Liver (tissue), 9 donors: ENCODE data around the gene TAOK2. TPM values are rescaled to one million over a fixed set of nuclear protein-coding genes. Genes with fewer than 3 reads are reported as not detected.

ENCODE experiments used
- DNase-seq: peaks from one replicate; pipeline ENCODE4 v3.0.0-alpha.2; 2017; ENCODE audit warnings: low spot score
- H3K27ac ChIP-seq, 2 donors: one replicate each; pipeline ENCODE4 v1.7.0; 2013; ENCODE audit warnings: inconsistent platforms in 2 of 2, low read length in 2 of 2, control low read depth in 1 of 2, low read depth in 1 of 2, mild to moderate bottlenecking in 1 of 2
- H3K27me3 ChIP-seq, 4 donors: one replicate each; pipeline versions ENCODE4 v1.6.1 to v1.7.0; 2013; ENCODE audit warnings: low read length in 3 of 4, inconsistent platforms in 1 of 4, mild to moderate bottlenecking in 1 of 4, moderate library complexity in 1 of 4; ENCODE audit not compliant: control insufficient read depth in 4 of 4, insufficient read depth in 4 of 4
- H3K36me3 ChIP-seq, 4 donors: one replicate each; pipeline versions ENCODE4 v1.6.1 to v1.7.0; 2013; ENCODE audit warnings: low read length in 3 of 4, mild to moderate bottlenecking in 3 of 4, low read depth in 1 of 4, moderate library complexity in 1 of 4; ENCODE audit not compliant: control insufficient read depth in 4 of 4, insufficient read depth in 3 of 4
- H3K4me1 ChIP-seq, 4 donors: one replicate each; pipeline versions ENCODE4 v1.6.1 to v1.7.0; 2013; ENCODE audit warnings: low read length in 3 of 4, mild to moderate bottlenecking in 3 of 4, moderate library complexity in 1 of 4; ENCODE audit not compliant: control insufficient read depth in 4 of 4, insufficient read depth in 4 of 4
- H3K4me3 ChIP-seq, 3 donors: one replicate each; pipeline versions ENCODE4 v1.6.1 to v1.7.0; 2013; ENCODE audit warnings: low read length in 3 of 3, control low read depth in 1 of 3, low read depth in 1 of 3, mild to moderate bottlenecking in 1 of 3
- H3K9ac ChIP-seq, 2 donors: one replicate each; pipeline ENCODE4 v1.7.0; 2013; ENCODE audit warnings: low read length in 2 of 2, mild to moderate bottlenecking in 2 of 2, moderate library complexity in 2 of 2, control low read depth in 1 of 2, low read depth in 1 of 2
- H3K9me3 ChIP-seq, 4 donors: one replicate each; pipeline versions ENCODE4 v1.6.1 to v1.7.0; 2013; ENCODE audit warnings: low read length in 3 of 4; ENCODE audit not compliant: control insufficient read depth in 4 of 4
- ATF3 ChIP-seq: IDR thresholded peaks from 2 replicates; pipeline ENCODE4 v1.6.1; 2016; ENCODE audit warnings: antibody characterized with exemption
- CTCF ChIP-seq: fragments of 150-350 bp; IDR thresholded peaks from 2 replicates; pipeline ENCODE4 v1.5.1; 2017; ENCODE audit warnings: improper control_type of control experiment, low read depth, low read length; ENCODE audit not compliant: missing input control
- EGR1 ChIP-seq, 2 donors: IDR thresholded peaks; 2 replicates each; pipeline ENCODE4 v1.6.1; 2016 to 2018; ENCODE audit warnings: antibody characterized with exemption in 2 of 2, low read depth in 2 of 2
- FOXA1 ChIP-seq: IDR thresholded peaks from 2 replicates; pipeline ENCODE4 v1.6.1; 2016; ENCODE audit warnings: antibody characterized with exemption
- FOXA2 ChIP-seq: IDR thresholded peaks from 2 replicates; pipeline ENCODE4 v1.6.1; 2016; ENCODE audit warnings: antibody characterized with exemption
- GABPA ChIP-seq, 2 donors: IDR thresholded peaks in 1 of 2; conservative IDR thresholded peaks in 1 of 2; 2 replicates each; pipeline ENCODE4 v1.6.1; 2016; ENCODE audit warnings: antibody characterized with exemption in 2 of 2, mild to moderate bottlenecking in 1 of 2, moderate library complexity in 1 of 2
- HNF4A ChIP-seq, 2 donors: conservative IDR thresholded peaks; 2 replicates each; pipeline ENCODE4 v1.6.1; 2016; ENCODE audit warnings: antibody characterized with exemption in 2 of 2, mild to moderate bottlenecking in 2 of 2
- HNF4G ChIP-seq: IDR thresholded peaks from 2 replicates; pipeline ENCODE4 v1.6.1; 2016; ENCODE audit warnings: antibody characterized with exemption
- JUND ChIP-seq, 2 donors: IDR thresholded peaks; 2 replicates each; pipeline ENCODE4 v1.6.1; 2016; ENCODE audit warnings: antibody characterized with exemption in 2 of 2
- NR2F2 ChIP-seq: IDR thresholded peaks from 2 replicates; pipeline ENCODE4 v1.6.1; 2016; ENCODE audit warnings: antibody characterized with exemption
- RAD21 ChIP-seq, 2 donors: IDR thresholded peaks; 2 replicates each; pipeline ENCODE4 v1.6.1; 2016; ENCODE audit warnings: antibody characterized with exemption in 2 of 2, mild to moderate bottlenecking in 2 of 2
- RXRA ChIP-seq, 2 donors: IDR thresholded peaks; 2 replicates each; pipeline ENCODE4 v1.6.1; 2017 to 2018; ENCODE audit warnings: antibody characterized with exemption in 2 of 2, mild to moderate bottlenecking in 1 of 2
- SP1 ChIP-seq: IDR thresholded peaks from 2 replicates; pipeline ENCODE4 v1.6.1; 2018; ENCODE audit warnings: antibody characterized with exemption, mild to moderate bottlenecking
- TAF1 ChIP-seq: conservative IDR thresholded peaks from 2 replicates; pipeline ENCODE4 v1.6.1; 2016; ENCODE audit warnings: antibody characterized with exemption, mild to moderate bottlenecking
- YY1 ChIP-seq: IDR thresholded peaks from 2 replicates; pipeline ENCODE4 v1.6.1; 2016; ENCODE audit warnings: antibody characterized with exemption, mild to moderate bottlenecking
- ZBTB33 ChIP-seq: IDR thresholded peaks from 2 replicates; pipeline ENCODE4 v1.6.1; 2016; ENCODE audit warnings: antibody characterized with exemption
- WGBS: extraction: QIAGEN DNeasy Blood & Tissue Kit; methylation state at CpG from one replicate; pipeline ENCODE4 v1.1.7; 2013; 5-methylcytosine and 5-hydroxymethylcytosine counted together
- polyA plus RNA-seq, 2 donors: library from polyadenylated mRNA; stranded (reverse) in 1 of 2; unstranded in 1 of 2; fragments of 200-250 nt in 1 of 2; fragments of >200 nt in 1 of 2; fragmentation: Nextera tagmentation in 1 of 2; extraction: Ambion mirVana in 1 of 2; gene quantifications; one replicate each; pipeline versions ENCODE4 v1.2.1 to v1.2.3, GENCODE V29; 2013 to 2015
- total RNA-seq, 2 donors: library from RNA; depleted of rRNA; stranded (reverse); fragments of >200 nt; gene quantifications; one replicate each; pipeline ENCODE4 v1.2.3, GENCODE V29; 2014
- TF ChIP-seq, protein P1 (sequence below): IDR thresholded peaks from 2 replicates; pipeline ENCODE4 v1.6.1; 2016; ENCODE audit warnings: antibody characterized with exemption
- TF ChIP-seq, protein P2 (sequence below): IDR thresholded peaks from 2 replicates; pipeline ENCODE4 v1.6.1; 2016; ENCODE audit warnings: antibody characterized with exemption, mild to moderate bottlenecking
- donor health status: healthy.
- donor health status: healthy.
- donor health status: healthy.
- donor health status: healthy.
- donor health status: healthy.

The TAOK2 gene
- total and polyA plus RNA-seq, 4 donors = 2.2 to 27.9 (median 16.0) TPM

DNA sequence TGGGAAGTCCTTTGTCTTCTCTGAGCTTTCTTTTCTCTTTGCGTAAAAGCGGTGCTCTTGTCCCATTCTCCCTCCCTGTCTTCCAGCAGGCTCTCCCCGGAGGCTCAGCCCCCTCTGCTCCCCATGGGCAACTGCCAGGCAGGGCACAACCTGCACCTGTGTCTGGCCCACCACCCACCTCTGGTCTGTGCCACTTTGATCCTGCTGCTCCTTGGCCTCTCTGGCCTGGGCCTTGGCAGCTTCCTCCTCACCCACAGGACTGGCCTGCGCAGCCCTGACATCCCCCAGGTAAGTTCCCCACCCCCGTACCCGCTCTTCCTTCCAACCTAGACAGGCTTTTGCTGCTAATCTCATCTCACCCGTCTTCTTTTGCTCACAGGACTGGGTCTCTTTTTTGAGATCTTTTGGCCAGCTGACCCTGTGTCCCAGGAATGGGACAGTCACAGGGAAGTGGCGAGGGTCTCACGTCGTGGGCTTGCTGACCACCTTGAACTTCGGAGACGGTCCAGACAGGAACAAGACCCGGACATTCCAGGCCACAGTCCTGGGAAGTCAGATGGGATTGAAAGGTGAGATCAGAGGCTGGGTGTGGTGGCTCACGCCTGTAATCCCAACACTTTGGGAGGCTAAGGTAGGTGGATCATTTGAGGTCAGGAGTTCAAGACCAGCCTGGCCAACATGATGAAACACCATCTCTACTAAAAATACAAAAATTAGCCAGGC is 10.5 kb upstream of the TAOK2 start:
- peaks cover 1 to 5% (median 4%) of the 10 kb centered on the region in 4 donors for H3K36me3 ChIP-seq
- no peak for TF ChIP-seq RXRA (IDR thresholded peaks at IDR 0.05)
- TF ChIP-seq TAF1 = no peak
- TF ChIP-seq CTCF = no peak
- TF ChIP-seq HNF4A (conservative IDR thresholded peaks at IDR 0.05) = no peak
- no peak for TF ChIP-seq ATF3
- TF ChIP-seq JUND (IDR thresholded peaks at IDR 0.05) = no peak
- TF ChIP-seq EGR1 (IDR thresholded peaks at IDR 0.05; ENCODE audit: low read depth in 2 of 2) = no peak
- 87% methylated on average over 14 of the region's 14 CpGs for WGBS
- H3K4me3 ChIP-seq = peak overlapping the region in 1 of 3 donors; percentile 90
- H3K9ac ChIP-seq = no peak overlapping the region
- no peak for DNase-seq
- H3K9me3 ChIP-seq = no peaks in the 10 kb centered on the region
- no peaks in the 10 kb centered on the region for H3K27me3 ChIP-seq
- H3K27ac ChIP-seq = peak overlapping the region; percentile 65 to 86
- peaks cover 2 to 22% (median 13%) of the 10 kb centered on the region in 4 donors for H3K4me1 ChIP-seq

DNA sequence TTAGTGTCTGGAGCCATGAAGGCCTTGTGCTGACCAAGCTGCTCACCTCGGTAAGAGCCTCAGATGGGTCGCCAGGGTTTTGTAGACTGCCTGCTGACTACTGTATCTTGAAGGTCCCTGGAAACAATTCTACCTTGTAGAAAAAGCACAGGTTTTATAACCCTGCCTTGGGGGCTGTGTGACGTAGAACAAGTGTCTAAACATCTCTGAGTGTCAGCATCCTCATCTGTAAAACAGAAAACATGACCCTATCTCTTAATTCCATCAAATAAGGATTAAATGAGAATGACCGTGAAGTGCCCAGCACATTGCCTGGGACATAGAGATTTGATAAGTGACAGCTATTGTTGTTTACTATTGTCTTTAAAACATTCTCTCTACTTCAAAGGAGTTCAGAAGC is 5.5 kb upstream of the TAOK2 start:
- TF ChIP-seq RXRA (IDR thresholded peaks at IDR 0.05) (no peak), SP1 (no peak), GABPA (IDR thresholded peaks at IDR 0.05 in 1 of 2, conservative IDR thresholded peaks at IDR 0.05 in 1 of 2) (no peak), JUND (IDR thresholded peaks at IDR 0.05) (no peak), RAD21 (IDR thresholded peaks at IDR 0.05) (no peak), HNF4A (conservative IDR thresholded peaks at IDR 0.05) (no peak), FOXA1 (no peak), EGR1 (IDR thresholded peaks at IDR 0.05; ENCODE audit: low read depth in 2 of 2) (no peak), ZBTB33 (no peak), HNF4G (no peak), ATF3 (no peak), CTCF (no peak), FOXA2 (no peak), YY1 (no peak), NR2F2 (no peak), TAF1 (no peak)
- TF ChIP-seq, protein P1, sequence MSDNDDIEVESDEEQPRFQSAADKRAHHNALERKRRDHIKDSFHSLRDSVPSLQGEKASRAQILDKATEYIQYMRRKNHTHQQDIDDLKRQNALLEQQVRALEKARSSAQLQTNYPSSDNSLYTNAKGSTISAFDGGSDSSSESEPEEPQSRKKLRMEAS = no peak
- TF ChIP-seq, protein P2, sequence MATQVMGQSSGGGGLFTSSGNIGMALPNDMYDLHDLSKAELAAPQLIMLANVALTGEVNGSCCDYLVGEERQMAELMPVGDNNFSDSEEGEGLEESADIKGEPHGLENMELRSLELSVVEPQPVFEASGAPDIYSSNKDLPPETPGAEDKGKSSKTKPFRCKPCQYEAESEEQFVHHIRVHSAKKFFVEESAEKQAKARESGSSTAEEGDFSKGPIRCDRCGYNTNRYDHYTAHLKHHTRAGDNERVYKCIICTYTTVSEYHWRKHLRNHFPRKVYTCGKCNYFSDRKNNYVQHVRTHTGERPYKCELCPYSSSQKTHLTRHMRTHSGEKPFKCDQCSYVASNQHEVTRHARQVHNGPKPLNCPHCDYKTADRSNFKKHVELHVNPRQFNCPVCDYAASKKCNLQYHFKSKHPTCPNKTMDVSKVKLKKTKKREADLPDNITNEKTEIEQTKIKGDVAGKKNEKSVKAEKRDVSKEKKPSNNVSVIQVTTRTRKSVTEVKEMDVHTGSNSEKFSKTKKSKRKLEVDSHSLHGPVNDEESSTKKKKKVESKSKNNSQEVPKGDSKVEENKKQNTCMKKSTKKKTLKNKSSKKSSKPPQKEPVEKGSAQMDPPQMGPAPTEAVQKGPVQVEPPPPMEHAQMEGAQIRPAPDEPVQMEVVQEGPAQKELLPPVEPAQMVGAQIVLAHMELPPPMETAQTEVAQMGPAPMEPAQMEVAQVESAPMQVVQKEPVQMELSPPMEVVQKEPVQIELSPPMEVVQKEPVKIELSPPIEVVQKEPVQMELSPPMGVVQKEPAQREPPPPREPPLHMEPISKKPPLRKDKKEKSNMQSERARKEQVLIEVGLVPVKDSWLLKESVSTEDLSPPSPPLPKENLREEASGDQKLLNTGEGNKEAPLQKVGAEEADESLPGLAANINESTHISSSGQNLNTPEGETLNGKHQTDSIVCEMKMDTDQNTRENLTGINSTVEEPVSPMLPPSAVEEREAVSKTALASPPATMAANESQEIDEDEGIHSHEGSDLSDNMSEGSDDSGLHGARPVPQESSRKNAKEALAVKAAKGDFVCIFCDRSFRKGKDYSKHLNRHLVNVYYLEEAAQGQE = no peak
- Histone ChIP-seq H3K4me1 (peaks cover 0 to 10% (median 8%) of the 10 kb centered on the region in 4 donors), H3K9ac (no peak overlapping the region), H3K27ac (no peak overlapping the region), H3K9me3 (no peaks in the 10 kb centered on the region), H3K27me3 (no peaks in the 10 kb centered on the region), H3K36me3 (peaks cover 6 to 19% (median 13%) of the 10 kb centered on the region in 4 donors), H3K4me3 (no peak overlapping the region)
- WGBS = 95% methylated on average over 4 of the region's 4 CpGs
- DNase-seq = no peak
